K562 (cell line): ENCODE results near the gene WDR76. TPM values are rescaled to one million over a fixed set of nuclear protein-coding genes. Genes with fewer than 3 reads are reported as not detected.

ENCODE experiments used
- ATAC-seq: fragments of 200-7000 bp; cut with Tn5 transposase; 3 replicates; pipeline ENCODE4 v1.9.1; 2020; ENCODE audit warnings: moderate library complexity
- BruUV-seq: library from RNA; stranded (reverse); fragments of 400-500 nt; replicated peaks from 2 replicates; lab custom pipeline; 2021; lab: Mats Ljungman, UMichigan
- CTCF ChIA-PET: fragments of 300-600 bp; formaldehyde crosslinking; extraction: SDS; loops from one replicate; lab custom pipeline; 2021; ENCODE audit warnings: low intra/inter-chr PET ratio; lab: Yijun Ruan, JAX
- POLR2A ChIA-PET: fragments of 300-600, 350-650 bp; sonication (Branson Sonifier 250); formaldehyde crosslinking; extraction: SDS; loops from one replicate; lab custom pipeline; 2021; ENCODE audit warnings: antibody characterized with exemption, inconsistent platforms; lab: Yijun Ruan, JAX
- DNase-seq, 4 experiments: peaks; one replicate each; pipeline versions ENCODE4 v3.0.0 to v3.0.0-alpha.2; 2011 to 2018; ENCODE audit warnings: low spot score in 3 of 4, mixed read lengths in 3 of 4; ENCODE audit errors: extremely low read depth in 1 of 4
- FAIRE-seq: peaks from 2 replicates; lab custom pipeline; 2011; peaks lifted over from hg19 to GRCh38; lab: Jason Lieb, UNC
- H2AFZ ChIP-seq: 2 replicates; pipeline ENCODE4 v1.6.0; 2011; ENCODE audit warnings: low read depth, low read length, control low read depth, inconsistent platforms
- H3K27ac ChIP-seq: fragments of 200-600 bp; 3 replicates; pipeline ENCODE4 v1.8.0; 2011; ENCODE audit warnings: low read depth, mild to moderate bottlenecking, control low read depth, inconsistent platforms, low read length, moderate library complexity, mixed read lengths; ENCODE audit errors: extremely low read depth
- H3K27me3 ChIP-seq, 2 experiments: fragments of 300-600 bp in 1 of 2; 2 replicates in 1 of 2; 3 replicates in 1 of 2; pipeline versions ENCODE4 v1.6.0 to v1.8.0; 2011; ENCODE audit warnings: inconsistent platforms in 2 of 2, low read length in 2 of 2, mild to moderate bottlenecking in 1 of 2, mixed read lengths in 1 of 2, moderate library complexity in 1 of 2; ENCODE audit not compliant: control insufficient read depth in 2 of 2, insufficient read depth in 2 of 2
- H3K36me3 ChIP-seq: fragments of 300-600 bp; 3 replicates; pipeline ENCODE4 v1.8.0; 2011; ENCODE audit warnings: mild to moderate bottlenecking, low read length, inconsistent platforms; ENCODE audit not compliant: control insufficient read depth, insufficient read depth
- H3K4me1 ChIP-seq, 2 experiments: fragments of 200-600 bp in 1 of 2; replicated peaks in 1 of 2; 2 replicates in 1 of 2; 3 replicates in 1 of 2; pipeline versions ENCODE4 v1.5.1 to v1.8.0; 2011; ENCODE audit warnings: inconsistent platforms in 2 of 2, low read length in 2 of 2, mild to moderate bottlenecking in 1 of 2, mixed read lengths in 1 of 2, moderate library complexity in 1 of 2; ENCODE audit not compliant: control insufficient read depth in 2 of 2, insufficient read depth in 2 of 2
- H3K4me2 ChIP-seq: 2 replicates; pipeline ENCODE4 v1.6.1; 2011; ENCODE audit warnings: low read length, control low read depth, inconsistent platforms, mixed read lengths; ENCODE audit not compliant: insufficient read depth
- H3K4me3 ChIP-seq: fragments of 200-600 bp; sonication (generic), shearing (Covaris generic); 2 replicates; pipeline ENCODE4 v1.5.1; 2016; ENCODE audit warnings: control low read depth, inconsistent platforms
- H3K79me2 ChIP-seq: fragments of 200-600 bp; 3 replicates; pipeline ENCODE4 v1.8.0; 2011; ENCODE audit warnings: low read length, inconsistent platforms; ENCODE audit not compliant: control insufficient read depth, insufficient read depth
- H3K9ac ChIP-seq, 2 experiments: 2 replicates each; pipeline versions ENCODE4 v1.6.0 to v1.6.1; 2011; ENCODE audit warnings: low read depth in 2 of 2, low read length in 2 of 2, control low read depth in 1 of 2, inconsistent platforms in 1 of 2, mild to moderate bottlenecking in 1 of 2, mixed read lengths in 1 of 2; ENCODE audit not compliant: insufficient read depth in 1 of 2
- H3K9me1 ChIP-seq: one replicate; pipeline ENCODE4 v1.6.0; 2011; ENCODE audit warnings: inconsistent platforms, mild to moderate bottlenecking, low read length, moderate library complexity; ENCODE audit not compliant: control insufficient read depth, insufficient read depth
- H3K9me3 ChIP-seq: replicated peaks from 2 replicates; pipeline ENCODE4 v1.5.1; 2011; ENCODE audit warnings: low read depth, low read length, inconsistent platforms; ENCODE audit not compliant: control insufficient read depth, insufficient read depth
- H4K20me1 ChIP-seq: replicated peaks from 2 replicates; pipeline ENCODE4 v1.6.1; 2011; ENCODE audit warnings: low read length, inconsistent platforms, mixed read lengths; ENCODE audit not compliant: control insufficient read depth, insufficient read depth
- SOX6 ChIP-seq: fragments of 450-650 bp; IDR thresholded peaks from 2 replicates; pipeline ENCODE4 v1.6.1; 2014; ENCODE audit warnings: mild to moderate bottlenecking
- TFE3 ChIP-seq: fragments of 450-650 bp; formaldehyde crosslinking; IDR thresholded peaks from 2 replicates; pipeline ENCODE4 v1.4.0; 2020; ENCODE audit warnings: mild to moderate bottlenecking, mixed read lengths
- USF2 ChIP-seq: sonication (generic); formaldehyde crosslinking; IDR thresholded peaks from 2 replicates; pipeline ENCODE4 v1.5.0; 2020; ENCODE audit warnings: missing genetic modification reagents
- ZBTB33 ChIP-seq: sonication (generic); formaldehyde crosslinking; IDR thresholded peaks from 2 replicates; pipeline ENCODE4 v1.8.1; 2023; ENCODE audit warnings: mild to moderate bottlenecking, missing genetic modification reagents
- WGBS: fragments of 100-300 bp; shearing (Covaris generic); methylation state at CpG from one replicate; pipeline ENCODE4 v1.1.6; 2016; ENCODE audit warnings: low coverage, mixed read lengths; ENCODE audit not compliant: insufficient coverage; ENCODE audit errors: missing lambda C conversion rate; 5-methylcytosine and 5-hydroxymethylcytosine counted together
- in situ Hi-C: fragments of 300-500 bp; cut with MboI; formaldehyde crosslinking; loops from 4 replicates; pipeline ENCODE4 v1.15.0; 2018; ENCODE audit warnings: inconsistent platforms, mixed read lengths
- intact Hi-C: fragments of 100-400 bp; cut with micrococcal nuclease; formaldehyde crosslinking; loops from 2 replicates; pipeline ENCODE4 v1.14.2; 2022
- polyA plus RNA-seq, 8 experiments: library from polyadenylated mRNA; depleted of rRNA in 4 of 8; stranded (reverse) in 5 of 8; unstranded in 3 of 8; fragments of >200 nt; fragmentation: Nextera tagmentation in 2 of 8; fragmentation: Illumina TruSeq in 1 of 8; extraction: Ambion mirVana in 2 of 8; extraction: Trizol in 1 of 8; gene quantifications; 2 replicates each; pipeline versions ENCODE4 v1.2.1 to v1.2.3, GENCODE V29; 2011 to 2014; ENCODE audit warnings: inconsistent platforms in 1 of 8, missing spikeins in 1 of 8
- total RNA-seq, 7 experiments: library from RNA; depleted of rRNA in 6 of 7; stranded (reverse); fragments of >200 nt in 6 of 7; fragmentation: Illumina TruSeq in 2 of 7; extraction: Trizol in 2 of 7; gene quantifications; 2 replicates each; pipeline versions ENCODE4 v1.2.1 to v1.2.3, GENCODE V29; 2011 to 2021; ENCODE audit warnings: low replicate concordance in 1 of 7

The WDR76 gene
- total and polyA plus RNA-seq, 9 of the 15 experiments (the other 6 are each of a cell fraction or from before 2014, with no cell fraction given), result 9.8 to 69.5 (median 44.4) TPM

DNA sequence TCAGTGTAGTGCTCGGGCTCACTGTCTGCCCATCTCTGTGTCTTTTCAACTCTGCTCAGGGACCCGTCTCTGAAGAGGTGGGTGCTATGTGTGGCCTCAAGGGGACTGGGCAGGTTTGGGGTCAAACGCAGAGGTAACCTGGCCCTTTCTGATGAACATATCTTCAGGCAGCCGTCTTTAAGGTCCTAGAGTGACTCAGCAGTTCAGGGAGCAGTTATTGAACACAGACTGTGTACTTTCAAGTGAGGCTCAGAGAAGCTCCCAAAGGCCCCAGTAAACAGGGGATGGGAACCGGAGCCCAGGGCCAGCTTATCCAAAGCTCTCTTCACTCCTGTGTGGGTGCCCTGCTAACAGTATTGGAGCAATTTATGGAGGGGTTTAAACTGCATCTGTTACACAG, 73.1 kb downstream of the WDR76 start (continued):
- TF ChIP-seq TFE3 (CRISPR knock-in tag) (no peak), ZBTB33 (CRISPR knock-in tag) (no peak)
- TF ChIP-seq, all 486 proteins: peak for 16

DNA sequence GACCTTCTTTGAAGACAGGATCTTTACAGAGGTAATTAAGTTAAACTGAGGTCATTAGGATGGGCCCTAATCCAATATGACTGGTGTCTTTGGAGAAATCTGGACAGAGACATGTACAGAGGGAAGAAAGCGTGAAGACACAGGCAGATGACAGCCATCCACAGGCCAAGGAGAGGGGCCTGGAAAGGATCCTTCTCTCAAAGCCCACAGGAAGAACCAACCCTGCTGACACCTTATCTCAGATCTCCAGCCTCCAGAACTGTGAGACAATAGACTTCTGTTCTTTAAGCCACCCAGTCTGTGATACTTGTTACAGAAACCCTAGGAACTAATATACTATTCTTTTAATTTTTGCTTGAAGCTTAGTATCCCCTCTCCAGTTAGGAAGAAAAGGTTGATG, 74.2 kb downstream of the WDR76 start:
- Histone ChIP-seq H3K4me2 (no peak overlapping the region), H3K27me3 (no peaks in the 10 kb centered on the region), H3K4me1 (peaks cover 8 to 20% of the 10 kb centered on the region in 2 experiments; a peak in 4 of 5 replicates), H3K9me1 (peaks cover 5% of the 10 kb centered on the region), H3K27ac (no peak overlapping the region), H3K36me3 (no peaks in the 10 kb centered on the region), H3K79me2 (no peaks in the 10 kb centered on the region), H3K4me3 (no peak overlapping the region), H3K9me3 (no peaks in the 10 kb centered on the region), H2AFZ (peak overlapping the region; percentile 59), H4K20me1 (no peaks in the 10 kb centered on the region), H3K9ac (no peak overlapping the region)
- intact Hi-C loops, result loop anchor here (5.0 to 10.0 kb wide), 3 partner anchors 104 to 416 kb away; no protein-coding TSS in a partner anchor
- 59% methylated on average over 1 of the region's 1 CpG for WGBS
- in situ Hi-C loops, result loop anchor here (5.0 kb wide), 1 partner anchor 156 kb away; no protein-coding TSS in a partner anchor
- peak in 2 of 4 experiments; percentile 28 to 44 for DNase-seq
- peak; percentile 73 for FAIRE-seq
- BruUV-seq, result no TSS peak
- TF ChIP-seq USF2 (no peak), SOX6 (peak; percentile 49; the same call in 1 of the 2 replicates)
- POLR2A ChIA-PET, result interaction anchor here (1.2 to 3.0 kb wide), 2 partner anchors 12 to 28 kb away, joined by 4 to 18 read pairs; no protein-coding TSS in a partner anchor
- ATAC-seq, result 0 out of 3 replicates have a peak, but pooled peaks have one; percentile 9
- CTCF ChIA-PET, result no interaction called here
